HG02973 (cell line): ENCODE results near the gene PRDM16.

Experiments
- ATAC-seq: cut with Tn5 transposase; IDR thresholded peaks from one replicate; pipeline ENCODE4 v1.9.1; 2021; ENCODE audit warnings: moderate library complexity; ENCODE audit not compliant: unreplicated experiment

The PRDM16 gene

DNA sequence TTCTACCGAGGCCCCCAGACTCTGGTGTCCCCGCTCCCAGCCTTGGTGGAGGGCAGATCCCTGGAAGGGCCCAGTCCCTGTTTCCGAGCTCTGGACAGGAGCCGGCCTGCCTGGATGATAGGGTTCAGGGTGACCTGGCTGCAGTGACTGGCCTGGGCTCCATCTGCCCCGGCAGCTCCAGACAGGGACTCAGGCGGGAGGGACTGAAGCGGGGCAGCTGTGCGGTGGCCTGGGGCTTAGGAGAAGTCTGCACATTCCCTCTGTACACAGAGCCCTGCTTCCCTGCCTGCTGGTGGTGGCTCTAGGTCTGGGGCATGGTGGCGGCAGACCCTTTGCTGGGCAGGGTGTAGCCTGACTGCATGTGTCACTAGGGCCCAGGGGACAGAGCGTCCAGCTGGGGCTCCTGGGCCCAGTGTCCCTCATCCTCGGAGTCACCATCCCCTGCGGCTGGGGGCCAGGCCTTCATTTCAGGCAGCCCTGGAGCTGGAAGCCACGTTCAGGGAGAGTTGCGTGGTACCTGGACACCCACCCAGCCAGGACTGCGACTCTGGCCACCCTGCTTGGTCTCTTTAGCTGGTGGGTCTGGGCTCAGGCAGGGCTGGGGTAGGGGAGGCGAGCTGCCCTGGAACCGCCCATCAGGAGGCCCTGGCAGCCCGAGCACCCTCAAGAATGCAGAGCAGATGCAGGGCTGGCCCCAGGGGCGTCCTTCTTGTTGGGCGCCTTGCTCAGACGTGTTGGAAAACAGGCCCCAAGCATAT is 395.1 kb downstream of the PRDM16 start:
- ATAC-seq: no peak

DNA sequence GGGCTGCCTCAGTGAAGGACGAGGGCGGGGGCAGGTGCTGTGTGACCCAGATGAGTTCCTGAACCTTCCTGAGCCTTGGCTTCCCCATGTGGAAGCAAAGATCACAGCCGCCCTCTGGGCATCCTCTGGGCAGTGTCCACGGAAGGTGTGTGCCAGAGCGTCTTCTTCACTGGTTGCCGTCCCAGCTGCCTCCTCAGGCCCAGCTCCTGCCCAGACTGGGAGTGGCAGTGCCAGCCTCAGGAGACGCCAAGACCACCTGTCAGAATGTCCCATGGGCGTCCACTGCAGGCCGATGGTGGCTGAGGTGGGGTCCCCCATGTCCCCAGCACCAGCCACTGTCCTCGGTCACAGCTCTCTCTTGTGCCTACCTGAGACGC is 395.6 kb downstream of the PRDM16 start:
- ATAC-seq: no peak

DNA sequence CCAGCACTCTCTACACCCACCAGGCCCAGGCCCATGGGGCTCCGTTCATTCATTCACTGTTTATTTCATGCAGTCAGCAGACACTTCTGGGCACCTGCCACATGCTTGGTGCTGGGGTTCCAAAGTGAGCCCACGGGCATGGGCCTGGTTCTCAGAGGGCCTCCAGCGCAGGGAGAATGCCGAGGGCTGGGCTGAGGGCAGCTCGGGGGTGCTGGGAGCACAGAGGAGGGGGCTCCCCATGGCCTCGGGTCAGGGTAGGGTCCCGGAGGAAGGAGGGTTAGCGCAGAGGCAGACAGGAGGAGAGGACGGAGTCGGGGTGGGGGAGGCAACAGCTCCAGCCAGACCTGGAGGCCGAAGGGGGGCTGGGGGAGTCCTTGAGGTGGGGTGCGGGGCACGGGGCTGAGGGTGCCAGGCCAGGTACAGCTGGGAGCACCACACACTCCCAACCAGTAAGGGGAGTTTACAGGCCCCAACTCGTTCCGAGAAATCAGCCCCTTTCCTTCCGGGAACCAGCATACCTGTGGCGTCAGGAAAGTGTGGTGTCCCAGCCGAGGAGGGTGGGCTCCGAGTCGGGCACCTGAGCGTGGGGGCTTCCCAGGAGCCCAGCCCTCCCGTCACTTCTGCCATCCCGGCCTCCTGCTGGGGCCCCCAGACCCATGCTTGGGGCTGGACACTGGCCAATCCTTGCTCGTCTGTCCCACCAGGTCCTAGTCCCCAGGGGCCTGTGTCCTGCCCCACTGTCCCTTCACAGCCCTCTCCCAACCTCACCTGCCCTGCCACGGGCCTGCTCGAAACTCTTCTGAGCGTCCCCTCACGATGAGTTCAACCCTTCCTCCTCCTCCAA is 396.3 kb downstream of the PRDM16 start:
- ATAC-seq: no peak

DNA sequence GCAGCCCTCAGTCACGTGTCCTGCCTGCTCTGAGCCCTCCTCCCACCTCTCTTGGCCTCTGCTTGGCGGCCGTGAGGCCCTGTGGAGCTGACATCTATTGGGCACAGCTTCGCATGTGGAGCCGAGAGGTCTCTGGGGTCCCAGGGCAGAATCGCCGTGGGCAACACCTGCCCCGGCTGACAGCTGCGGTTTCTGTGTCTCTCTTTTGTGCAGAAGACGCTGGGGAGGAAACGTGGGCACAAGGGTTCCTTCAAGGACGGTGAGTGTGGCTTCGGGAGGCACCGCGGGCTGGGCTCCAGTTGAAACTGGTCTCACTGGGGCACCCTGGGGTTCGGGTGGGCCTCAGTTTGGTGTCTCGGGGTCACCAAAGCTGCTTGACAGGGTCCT is 396.9 kb downstream of the PRDM16 start:
- ATAC-seq: no peak

GRCh38 chr1:3466366-3467075 is 397.5 kb downstream of the PRDM16 start:
- ATAC-seq: no peak

- ATAC-seq: no peak
Measured at GRCh38 chr1:3467096-3468036, 398.4 kb downstream of the PRDM16 start.

DNA sequence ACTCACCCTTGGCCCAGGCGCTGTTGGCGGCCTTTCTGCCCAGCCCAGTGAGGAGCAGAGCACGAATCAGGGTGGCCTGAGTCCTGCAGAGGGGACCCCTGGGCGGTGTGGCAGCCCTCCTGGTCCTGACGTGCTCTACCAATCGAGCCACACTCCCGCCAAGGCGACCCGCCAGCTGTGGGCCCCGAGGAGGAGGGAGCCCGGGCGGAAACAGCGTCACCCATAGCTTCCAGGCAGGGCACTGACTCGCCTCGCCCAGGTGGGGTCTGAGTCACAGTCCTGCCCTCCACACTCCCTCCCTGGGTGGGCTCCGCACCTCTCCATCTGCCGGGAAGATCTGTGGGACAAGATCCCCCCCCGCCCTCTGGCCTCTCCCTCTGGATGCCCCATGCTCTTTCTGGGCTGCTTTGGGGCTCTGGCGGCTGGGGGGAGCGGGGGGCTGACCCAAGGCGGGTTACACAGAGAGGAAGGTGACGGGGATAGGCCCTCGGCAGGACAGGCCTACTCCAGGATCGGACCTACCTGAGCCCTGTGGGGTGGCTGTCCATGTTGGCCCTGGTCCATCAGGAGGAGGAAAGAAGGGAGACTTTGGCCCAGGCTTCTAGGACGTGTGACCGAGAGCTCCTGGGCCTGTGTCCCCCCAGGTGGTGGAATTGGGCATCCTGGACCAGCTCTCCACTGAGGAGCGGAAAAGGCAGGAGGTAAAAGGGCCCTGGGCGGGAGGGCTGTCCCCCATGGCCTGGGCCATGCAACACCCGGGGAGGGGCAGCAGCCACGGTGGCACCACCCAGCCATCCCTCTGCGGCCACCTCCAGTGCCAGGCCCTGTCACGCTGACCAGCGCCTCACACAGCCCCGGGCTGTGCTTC is 399.5 kb downstream of the PRDM16 start:
- ATAC-seq: no peak

GRCh38 chr1:3469104-3469848 is 400.3 kb downstream of the PRDM16 start:
- no peak for ATAC-seq

DNA sequence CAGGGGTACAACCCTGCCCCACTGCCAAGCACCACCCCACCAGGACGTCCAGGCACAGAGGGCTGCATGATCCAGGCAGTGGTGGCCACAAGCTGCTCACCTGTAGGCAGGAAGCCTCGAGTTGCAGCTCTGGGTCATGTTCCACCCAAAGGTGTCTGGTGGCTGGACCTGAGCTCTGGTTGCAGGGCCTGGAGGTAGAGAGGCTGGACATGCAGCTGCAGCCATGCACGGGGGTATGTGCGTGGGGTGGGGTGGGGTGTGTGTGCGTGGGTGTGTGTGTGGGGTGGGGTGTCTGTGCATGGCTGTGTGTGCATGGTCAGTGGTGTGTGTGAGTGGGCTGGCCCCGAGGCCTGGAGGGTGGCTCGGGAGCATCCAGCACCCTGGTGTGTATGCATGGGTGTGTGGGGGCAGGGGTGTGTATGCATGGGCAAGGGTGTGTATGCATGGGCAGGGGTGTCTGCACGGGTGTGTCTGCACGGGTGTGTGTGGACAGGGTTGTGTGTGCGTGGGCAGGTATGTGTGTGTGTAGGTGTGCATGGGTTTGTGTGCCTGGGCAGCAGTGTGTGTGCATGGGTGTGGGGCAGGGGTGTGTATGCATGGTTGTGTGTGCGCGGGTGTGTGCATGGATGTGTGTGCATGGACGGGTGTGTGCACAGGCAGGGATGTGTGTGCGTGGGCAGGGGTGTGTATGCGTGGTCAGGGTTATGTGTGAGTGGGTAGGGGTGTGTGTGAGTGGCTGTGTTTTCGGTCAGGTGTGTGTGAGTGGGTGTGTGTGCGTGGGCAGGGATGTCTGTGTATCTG is 401.0 kb downstream of the PRDM16 start:
- no peak for ATAC-seq

DNA sequence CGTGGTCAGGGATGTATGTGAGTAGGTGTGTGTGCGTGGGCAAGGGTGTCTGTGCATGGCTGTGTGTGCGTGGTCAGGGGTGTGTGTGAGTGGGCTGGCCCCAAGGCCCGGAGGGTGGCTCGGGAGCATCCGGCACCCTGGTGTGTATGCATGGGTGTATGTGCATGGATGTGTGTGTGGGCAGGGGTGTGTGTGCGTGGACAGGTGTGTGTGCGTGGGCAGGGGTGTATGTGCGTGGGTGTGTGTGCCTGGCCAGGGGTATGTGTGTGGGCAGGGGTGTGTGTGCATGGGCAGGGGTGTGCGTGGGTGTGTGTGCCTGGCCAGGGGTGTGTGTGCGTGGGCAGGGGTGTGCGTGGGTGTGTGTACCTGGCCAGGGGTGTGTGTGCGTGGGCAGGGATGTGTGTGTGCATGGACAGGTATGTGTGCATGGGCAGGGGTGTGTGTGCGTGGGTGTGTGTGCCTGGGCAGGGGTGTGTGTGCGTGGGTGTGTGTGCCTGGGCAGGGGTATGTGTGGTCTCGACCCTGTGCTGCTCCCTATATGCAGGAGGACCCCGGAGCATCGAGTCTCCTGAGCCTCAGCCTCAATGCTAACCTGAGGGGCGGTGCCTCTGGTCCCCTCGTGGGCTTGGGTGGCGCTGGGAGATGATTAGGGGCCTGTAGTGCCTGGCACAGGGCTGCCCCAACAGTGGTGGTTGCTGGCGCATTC is 401.8 kb downstream of the PRDM16 start:
- ATAC-seq: no peak

DNA sequence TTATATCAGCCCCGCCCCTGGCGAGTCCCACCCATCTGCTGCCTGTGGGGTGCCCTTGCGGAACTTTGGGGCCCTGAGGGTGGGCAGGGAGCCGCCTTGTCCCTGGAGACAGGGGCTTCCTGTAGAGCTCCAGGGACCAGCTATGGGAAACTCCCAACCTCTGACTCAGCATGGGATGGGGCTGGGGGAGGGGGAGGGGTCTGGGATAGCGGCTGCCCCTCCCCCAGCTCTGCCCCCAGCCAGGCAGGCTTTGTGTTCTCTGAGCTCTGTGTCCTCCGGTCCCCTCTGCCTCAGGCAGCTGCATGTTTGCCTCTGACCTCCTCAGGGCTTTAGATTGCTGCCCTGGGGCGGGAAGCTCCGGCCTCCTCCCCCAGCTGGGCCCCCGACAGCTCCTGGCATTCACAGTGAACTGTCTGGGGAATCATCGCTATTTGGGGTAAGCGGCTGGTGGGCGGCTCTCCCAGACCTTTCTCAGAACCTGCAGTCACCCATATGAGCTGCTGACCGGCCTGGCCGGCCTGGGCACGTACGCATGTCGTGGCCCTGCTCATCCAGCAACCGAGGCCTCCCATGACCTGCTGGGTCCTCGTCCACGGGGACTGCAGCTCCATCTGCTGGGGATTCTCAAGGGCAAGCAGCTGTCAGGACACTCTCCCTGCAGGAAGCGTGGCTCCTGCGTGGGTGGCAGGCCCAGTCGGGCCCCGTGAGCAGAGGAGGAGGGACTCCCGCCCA is 402.5 kb downstream of the PRDM16 start:
- ATAC-seq: no peak

- no peak for ATAC-seq
Measured at GRCh38 chr1:3472088-3472850, 403.3 kb downstream of the PRDM16 start.

DNA sequence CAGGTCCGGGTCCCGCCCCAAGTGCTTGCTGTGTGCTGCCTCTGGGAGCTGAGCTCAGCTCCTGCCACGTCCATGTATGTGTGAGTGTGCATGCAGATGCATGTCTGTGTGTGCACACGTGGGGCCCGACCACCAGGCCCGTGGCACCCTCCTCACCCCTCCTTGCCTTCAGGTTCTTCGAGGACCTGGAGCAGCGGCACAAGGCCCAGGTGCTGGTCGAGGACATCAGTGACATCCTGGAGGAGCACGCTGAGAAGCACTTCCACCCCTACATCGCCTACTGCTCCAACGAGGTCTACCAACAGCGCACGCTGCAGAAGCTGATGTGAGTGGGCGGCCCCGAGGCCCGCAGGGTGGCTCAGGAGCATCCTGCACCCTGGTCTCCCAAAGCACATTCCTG is 403.9 kb downstream of the PRDM16 start:
- no peak for ATAC-seq

DNA sequence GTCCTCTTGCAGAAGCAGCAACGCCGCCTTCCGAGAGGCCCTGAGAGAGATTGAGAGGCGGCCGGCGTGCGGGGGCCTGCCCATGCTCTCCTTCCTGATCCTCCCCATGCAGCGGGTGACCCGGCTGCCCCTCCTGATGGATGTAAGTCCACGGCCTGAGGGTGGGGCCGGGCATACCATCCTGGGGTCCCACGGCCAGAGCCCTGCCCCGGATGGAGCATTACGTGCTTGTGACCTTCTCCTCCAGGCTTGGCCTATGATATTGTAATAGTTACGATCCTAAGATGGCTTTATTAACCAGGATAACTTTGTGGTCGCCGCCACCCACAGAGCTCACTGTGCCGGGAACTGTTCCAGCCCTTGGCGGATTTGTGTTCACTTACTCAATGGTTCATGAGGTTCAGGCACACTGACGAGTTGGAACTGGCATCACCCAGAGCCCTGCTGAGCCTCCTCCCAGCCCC is 404.4 kb downstream of the PRDM16 start:
- no peak for ATAC-seq

DNA sequence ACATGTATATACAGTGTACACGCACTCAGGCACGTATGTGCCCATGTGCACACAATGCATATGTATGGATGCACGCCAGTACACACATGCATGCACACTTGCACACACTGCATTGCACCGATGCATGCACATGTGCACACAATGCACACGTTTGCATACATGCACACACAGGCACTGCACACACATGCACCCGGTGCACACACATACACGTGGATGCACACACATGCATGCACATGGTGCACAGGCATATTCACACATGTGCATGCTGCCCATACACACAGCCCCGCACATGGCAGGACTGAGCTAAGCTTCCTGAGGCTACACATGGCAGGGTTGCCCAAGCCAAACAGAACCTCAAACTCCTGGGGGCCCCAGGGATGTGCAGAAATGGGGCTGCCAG is 405.0 kb downstream of the PRDM16 start:
- ATAC-seq: no peak

DNA sequence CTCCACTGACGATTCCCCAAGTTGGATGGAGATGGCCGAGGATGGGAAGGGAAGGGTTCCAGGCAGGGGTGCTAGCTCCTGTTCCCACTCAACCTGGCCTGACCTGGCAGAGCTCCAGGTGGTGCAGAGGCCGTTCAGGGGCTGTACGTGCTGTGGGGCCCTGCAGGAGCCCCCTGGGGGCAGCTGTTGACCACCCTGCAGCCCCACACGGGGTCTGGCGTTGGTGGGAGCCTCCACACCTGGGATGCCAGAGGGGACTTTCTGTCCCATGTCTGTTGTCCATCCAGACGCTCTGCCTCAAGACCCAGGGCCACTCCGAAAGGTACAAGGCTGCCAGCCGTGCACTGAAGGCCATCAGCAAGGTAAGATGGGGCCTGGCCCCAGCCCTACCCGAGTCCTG is 405.4 kb downstream of the PRDM16 start:
- no peak for ATAC-seq
